ENCODE data around the gene GJB4.

The GJB4 gene

GRCh38 chr1:34759503-34760357 lies at the start of gene GJB4:
TSS of gene GJB4 (plus strand) at chr1:34759740. CDS start at chr1:34761255, 1,515 bp downstream.
- no peak for DNase-seq (ENCODE audit: low read depth)
- H3K4me3 ChIP-seq (ENCODE audit: low read length) = no peak within 1 kb of the TSS
- no peak for TF ChIP-seq CTCF (conservative IDR thresholded peaks at IDR 0.05; ENCODE audit: low read length)

GRCh38 chr1:34710812-34711211 lies 48.7 kb upstream of the GJB4 start:
- no peak for DNase-seq (ENCODE audit: low read depth)
- no peak for TF ChIP-seq CTCF (conservative IDR thresholded peaks at IDR 0.05; ENCODE audit: low read length)
- no peak overlapping the region for H3K4me3 ChIP-seq (ENCODE audit: low read length)

- no peak for TF ChIP-seq CTCF (conservative IDR thresholded peaks at IDR 0.05; ENCODE audit: low read length)
- DNase-seq (ENCODE audit: low read depth) = no peak
- H3K4me3 ChIP-seq (ENCODE audit: low read length) = no peak overlapping the region
Measured at GRCh38 chr1:34711485-34711884, 48.1 kb upstream of the GJB4 start.

GRCh38 chr1:34712007-34712688 lies 47.4 kb upstream of the GJB4 start:
- no peak overlapping the region for H3K4me3 ChIP-seq (ENCODE audit: low read length)
- no peak for TF ChIP-seq CTCF (conservative IDR thresholded peaks at IDR 0.05; ENCODE audit: low read length)
- no peak for DNase-seq (ENCODE audit: low read depth)

GRCh38 chr1:34713443-34713842 lies 46.1 kb upstream of the GJB4 start:
- TF ChIP-seq CTCF (conservative IDR thresholded peaks at IDR 0.05; ENCODE audit: low read length) = no peak
- H3K4me3 ChIP-seq (ENCODE audit: low read length) = no peak overlapping the region
- DNase-seq (ENCODE audit: low read depth) = no peak

GRCh38 chr1:34714386-34714785 lies 45.2 kb upstream of the GJB4 start:
- TF ChIP-seq CTCF (conservative IDR thresholded peaks at IDR 0.05; ENCODE audit: low read length) = no peak
- H3K4me3 ChIP-seq (ENCODE audit: low read length) = no peak overlapping the region
- DNase-seq (ENCODE audit: low read depth) = no peak

GRCh38 chr1:34715139-34715538 lies 44.4 kb upstream of the GJB4 start:
- no peak for DNase-seq (ENCODE audit: low read depth)
- no peak for TF ChIP-seq CTCF (conservative IDR thresholded peaks at IDR 0.05; ENCODE audit: low read length)
- H3K4me3 ChIP-seq (ENCODE audit: low read length) = no peak overlapping the region

All from AG10803 (cell line).